ENCODE data around the gene BLOC1S6. TPM values are rescaled to one million over a fixed set of nuclear protein-coding genes. Genes with fewer than 3 reads are reported as not detected.

The BLOC1S6 gene
- total and polyA plus RNA-seq, 2 of the 13 experiments (the other 11 are each of a cell fraction or from before 2014, with no cell fraction given): 11.8 to 44.3 TPM

DNA sequence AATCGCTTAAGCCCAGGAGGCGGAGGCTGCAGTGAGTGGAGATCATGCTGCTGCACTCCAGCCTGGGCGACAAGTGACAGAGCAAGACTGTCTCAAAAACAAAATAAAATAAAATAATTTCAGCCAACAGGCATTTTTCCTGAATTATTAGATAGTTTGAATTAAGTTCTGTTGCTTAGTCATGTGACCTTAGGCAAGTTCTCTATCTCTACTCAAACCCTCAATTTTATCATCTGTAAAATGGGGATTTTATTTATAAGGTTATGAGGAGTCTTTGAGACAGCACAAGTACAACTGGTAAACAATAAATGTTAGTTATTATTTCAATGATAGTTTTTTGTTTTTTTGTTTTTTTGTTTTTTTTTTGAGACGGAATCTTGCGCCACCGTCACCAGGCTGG is 60.6 kb downstream of the BLOC1S6 start:
- intact Hi-C loops (cut with micrococcal nuclease; ENCODE audit: unreplicated experiment): no loop called here
- no peak overlapping the region for H3K4me2 ChIP-seq (ENCODE audit: low read depth, low read length)
- no TSS peak for BruUV-seq (replicated peaks)

DNA sequence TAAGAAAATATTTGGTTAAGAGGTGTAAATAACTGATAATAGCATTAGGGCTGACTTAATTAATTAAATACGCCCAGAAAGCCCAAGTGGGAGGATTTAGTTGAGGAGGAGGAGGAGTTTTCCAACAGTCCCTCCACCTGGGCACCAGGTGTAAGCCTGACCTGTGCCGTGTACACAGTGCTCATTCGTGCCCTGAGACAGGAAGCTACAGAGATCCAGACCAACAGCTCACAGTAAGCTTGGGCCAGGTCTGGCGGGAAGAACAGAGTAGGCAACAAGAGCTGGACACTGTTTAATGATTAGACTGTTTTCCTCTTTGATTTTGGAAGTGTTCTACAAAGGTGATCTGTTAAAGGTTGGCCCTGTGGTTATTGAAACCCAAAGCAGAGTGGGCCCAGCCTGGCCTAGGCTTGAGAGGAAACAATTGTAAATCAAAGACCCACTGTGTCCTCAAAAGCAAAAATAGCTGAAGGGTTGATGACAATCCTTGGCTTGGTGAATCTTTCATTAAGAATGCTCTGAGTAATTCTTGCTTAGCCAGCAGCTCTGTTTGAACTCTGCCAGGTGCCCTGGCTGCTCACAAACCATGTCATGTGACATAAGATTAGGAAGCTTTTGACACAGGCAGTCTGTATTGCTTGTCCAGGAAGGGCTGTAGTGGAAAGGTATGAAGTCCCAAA is 61.5 kb downstream of the BLOC1S6 start:
- Histone ChIP-seq H3K4me2 (ENCODE audit: low read depth, low read length) (peak overlapping the region; percentile 74), H2AFZ (ENCODE audit: low read length) (no peak overlapping the region), H3K9me3 (ENCODE audit: low read length) (no peaks in the 10 kb centered on the region), H3K79me2 (ENCODE audit: insufficient read depth, low read length) (no peaks in the 10 kb centered on the region), H3K9ac (ENCODE audit: insufficient read depth, low read depth, low read length) (peak overlapping the region; percentile 31; the same call in 1 of the 2 replicates), H3K27ac (ENCODE audit: extremely low read length, insufficient read depth, low read length) (peak overlapping the region; percentile 40), H4K20me1 (ENCODE audit: insufficient read depth, low read length) (no peaks in the 10 kb centered on the region), H3K27me3 (ENCODE audit: control insufficient read depth in 1 of 2, insufficient read depth in 2 of 2, low read length in 2 of 2) (no peaks in the 10 kb centered on the region; a peak in 1 of 5 replicates), H3K36me3 (replicated peaks in 1 of 2; ENCODE audit: control insufficient read depth in 1 of 2, insufficient read depth in 2 of 2, low read length in 2 of 2) (no peaks in the 10 kb centered on the region), H3K4me3 (replicated peaks in 1 of 3; ENCODE audit: insufficient read depth in 1 of 3, low read depth in 2 of 3, low read length in 3 of 3) (peak overlapping the region in 2 of 3 experiments; percentile 3 to 33; a peak in 2 of 6 replicates), H3K4me1 (ENCODE audit: insufficient read depth, low read length) (peaks cover 35% of the 10 kb centered on the region)
- BruUV-seq (replicated peaks): no TSS peak
- CTCF ChIA-PET (ENCODE audit: low intra/inter-chr PET ratio, low total read pairs): no interaction called here
- ATAC-seq: peak; percentile 92
- peak; percentile 76 for DNase-seq (ENCODE audit: low spot score)
- POLR2A ChIA-PET: interaction anchor here (0.9 to 1.5 kb wide), 3 partner anchors 11 to 14 kb away, joined by 3 to 4 read pairs (median 3); no protein-coding TSS in a partner anchor
- WGBS (ENCODE audit: low lambda C conversion rate): 10% methylated on average over 4 of the region's 4 CpGs
- in situ Hi-C loops (cut with HindIII; ENCODE audit: extremely low pct_ligation_motif_present, low pct_unique_long_range_greater_than_20kb) (no loop called here), intact Hi-C loops (cut with micrococcal nuclease; ENCODE audit: unreplicated experiment) (loop anchor here (1.0 kb wide), 1 partner anchor 7 kb away; no protein-coding TSS in a partner anchor)
- peak; percentile 64 for FAIRE-seq
- TF ChIP-seq ZNF274 (CRISPR knock-in tag; IDR thresholded peaks at IDR 0.05) (no peak), ZNF235 (CRISPR knock-in tag; IDR thresholded peaks at IDR 0.05; ENCODE audit: borderline replicate concordance) (no peak), SALL1 (CRISPR knock-in tag; IDR thresholded peaks at IDR 0.05) (0 out of 2 replicates have a peak, but pooled peaks have one; percentile 20), ADNP (CRISPR knock-in tag; IDR thresholded peaks at IDR 0.05) (no peak), ZSCAN29 (CRISPR knock-in tag; conservative IDR thresholded peaks at IDR 0.05) (no peak), ZNF792 (CRISPR knock-in tag; IDR thresholded peaks at IDR 0.05) (no peak), SPEN (CRISPR knock-in tag; IDR thresholded peaks at IDR 0.05; ENCODE audit: low read depth) (0 out of 2 replicates have a peak, but pooled peaks have one; percentile 25), GABPA (IDR thresholded peaks at IDR 0.05; ENCODE audit: low read depth, low read length) (no peak), GABPA (CRISPR knock-in tag; IDR thresholded peaks at IDR 0.05; ENCODE audit: low read depth) (no peak), HES4 (CRISPR knock-in tag; IDR thresholded peaks at IDR 0.05; ENCODE audit: borderline replicate concordance) (no peak), ZNF121 (CRISPR knock-in tag; IDR thresholded peaks at IDR 0.05) (0 out of 2 replicates have a peak, but pooled peaks have one; percentile 11), ZSCAN21 (CRISPR knock-in tag; IDR thresholded peaks at IDR 0.05; ENCODE audit: borderline replicate concordance) (no peak), ZNF234 (CRISPR knock-in tag; conservative IDR thresholded peaks at IDR 0.05) (no peak)
- TF ChIP-seq, protein P1, sequence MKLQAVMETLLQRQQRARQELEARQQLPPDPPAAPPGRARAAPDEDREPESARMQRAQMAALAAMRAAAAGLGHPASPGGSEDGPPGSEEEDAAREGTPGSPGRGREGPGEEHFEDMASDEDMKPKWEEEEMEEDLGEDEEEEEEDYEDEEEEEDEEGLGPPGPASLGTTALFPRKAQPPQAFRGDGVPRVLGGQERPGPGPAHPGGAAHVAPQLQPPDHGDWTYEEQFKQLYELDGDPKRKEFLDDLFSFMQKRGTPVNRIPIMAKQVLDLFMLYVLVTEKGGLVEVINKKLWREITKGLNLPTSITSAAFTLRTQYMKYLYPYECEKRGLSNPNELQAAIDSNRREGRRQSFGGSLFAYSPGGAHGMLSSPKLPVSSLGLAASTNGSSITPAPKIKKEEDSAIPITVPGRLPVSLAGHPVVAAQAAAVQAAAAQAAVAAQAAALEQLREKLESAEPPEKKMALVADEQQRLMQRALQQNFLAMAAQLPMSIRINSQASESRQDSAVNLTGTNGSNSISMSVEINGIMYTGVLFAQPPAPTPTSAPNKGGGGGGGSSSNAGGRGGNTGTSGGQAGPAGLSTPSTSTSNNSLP (IDR thresholded peaks at IDR 0.05; ENCODE audit: low read depth, low read length): peak; percentile 24; the same call in 1 of the 2 replicates

More for the DNA sequence above, 60.6 kb downstream of the BLOC1S6 start:
- H3K9ac ChIP-seq (ENCODE audit: insufficient read depth, low read depth, low read length): no peak overlapping the region
- H3K79me2 ChIP-seq (ENCODE audit: insufficient read depth, low read length): no peaks in the 10 kb centered on the region
- ATAC-seq: no peak
- H3K27ac ChIP-seq (ENCODE audit: extremely low read length, insufficient read depth, low read length): no peak overlapping the region
- no peaks in the 10 kb centered on the region for H3K9me3 ChIP-seq (ENCODE audit: low read length)
- ChIA-PET POLR2A (no interaction called here), CTCF (ENCODE audit: low intra/inter-chr PET ratio, low total read pairs) (no interaction called here)
- no peaks in the 10 kb centered on the region; a peak in 1 of 5 replicates for H3K27me3 ChIP-seq (ENCODE audit: control insufficient read depth in 1 of 2, insufficient read depth in 2 of 2, low read length in 2 of 2)
- H2AFZ ChIP-seq (ENCODE audit: low read length): no peak overlapping the region
- H3K4me1 ChIP-seq (ENCODE audit: insufficient read depth, low read length): peaks cover 37% of the 10 kb centered on the region
- H3K4me3 ChIP-seq (replicated peaks in 1 of 3; ENCODE audit: insufficient read depth in 1 of 3, low read depth in 2 of 3, low read length in 3 of 3): no peak overlapping the region
- WGBS (ENCODE audit: low lambda C conversion rate): 98% methylated on average over 6 of the region's 6 CpGs
- no peak for FAIRE-seq
- TF ChIP-seq RAD51 (IDR thresholded peaks at IDR 0.05; ENCODE audit: borderline replicate concordance): no peak
- no peak for TF ChIP-seq ARNTL (CRISPR knock-in tag; IDR thresholded peaks at IDR 0.05)
- TF ChIP-seq AGO2 (optimal IDR thresholded peaks at IDR 0.05; ENCODE audit: low read depth, low read length): no peak
- no peak for TF ChIP-seq KDM1A (CRISPR knock-in tag; IDR thresholded peaks at IDR 0.05)
- TF ChIP-seq ZNF431 (CRISPR knock-in tag; IDR thresholded peaks at IDR 0.05; ENCODE audit: borderline replicate concordance, low read depth): no peak
- no peak for TF ChIP-seq HIVEP1 (CRISPR knock-in tag; IDR thresholded peaks at IDR 0.05)
- no peak for TF ChIP-seq DNMT3B (CRISPR knock-in tag; conservative IDR thresholded peaks at IDR 0.05)
- no peak for TF ChIP-seq ZFP62 (CRISPR knock-in tag; IDR thresholded peaks at IDR 0.05)
- TF ChIP-seq BORCS8-MEF2B (CRISPR knock-in tag; IDR thresholded peaks at IDR 0.05): no peak
- TF ChIP-seq RFXAP (CRISPR knock-in tag; IDR thresholded peaks at IDR 0.05; ENCODE audit: borderline replicate concordance): no peak
- in situ Hi-C loops (cut with HindIII; ENCODE audit: extremely low pct_ligation_motif_present, low pct_unique_long_range_greater_than_20kb): no loop called here
- no peaks in the 10 kb centered on the region for H3K36me3 ChIP-seq (replicated peaks in 1 of 2; ENCODE audit: control insufficient read depth in 1 of 2, insufficient read depth in 2 of 2, low read length in 2 of 2)
- no peaks in the 10 kb centered on the region for H4K20me1 ChIP-seq (ENCODE audit: insufficient read depth, low read length)
- DNase-seq (ENCODE audit: low spot score): no peak

Measured in HepG2 (cell line).